Ovary (tissue), 9 donors: ENCODE results near the gene ENPP6. TPM values are rescaled to one million over a fixed set of nuclear protein-coding genes. Genes with fewer than 3 reads are reported as not detected.
A peak's percentile ranks its signal among the peaks of the same experiment; 100 is the strongest.

Experiments used
- DNase-seq, 5 donors: peaks; one replicate each; pipeline ENCODE4 v3.0.0-alpha.2; 2019 to 2020
- H3K27ac ChIP-seq, 2 donors: fragments of 200-600 bp; one replicate each; pipeline versions ENCODE4 v1.5.1 to v1.8.0; 2019 to 2022
- H3K27me3 ChIP-seq: fragments of 200-600 bp; one replicate; pipeline ENCODE4 v1.8.0; 2022
- H3K36me3 ChIP-seq: fragments of 200-600 bp; sonication (generic); one replicate; pipeline ENCODE4 v1.5.1; 2019
- H3K4me1 ChIP-seq: one replicate; pipeline ENCODE4 v1.8.1; 2013; ENCODE audit warnings: mild to moderate bottlenecking, moderate library complexity; ENCODE audit not compliant: insufficient read depth
- H3K4me3 ChIP-seq: fragments of 200-600 bp; sonication (generic); one replicate; pipeline ENCODE4 v1.5.1; 2017
- H3K9me3 ChIP-seq, 2 donors: fragments of 200-600 bp in 1 of 2; sonication (generic) in 1 of 2; one replicate each; pipeline versions ENCODE4 v1.5.1 to v1.8.1; 2013 to 2019; ENCODE audit warnings: mild to moderate bottlenecking in 1 of 2, moderate library complexity in 1 of 2
- CTCF ChIP-seq, 3 donors: fragments of 450-650 bp in 2 of 3; fragments of 200-600 bp in 1 of 3; IDR thresholded peaks; one replicate each; pipeline versions ENCODE4 v1.5.1 to v1.8.0; 2016 to 2022; ENCODE audit warnings: antibody characterized with exemption in 3 of 3, mild to moderate bottlenecking in 1 of 3
- EP300 ChIP-seq: sonication (generic); formaldehyde crosslinking; IDR thresholded peaks from one replicate; pipeline ENCODE4 v1.6.1; 2017; ENCODE audit warnings: antibody characterized with exemption
- POLR2A ChIP-seq: fragments of 450-650 bp; IDR thresholded peaks from one replicate; pipeline ENCODE4 v1.6.1; 2017; ENCODE audit warnings: antibody characterized with exemption, mild to moderate bottlenecking, moderate library complexity
- WGBS, 3 donors: extraction: QIAGEN DNeasy Blood & Tissue Kit in 1 of 3; methylation state at CpG; one replicate each; pipeline versions ENCODE4 v1.1.5 to v1.1.7; 2013 to 2017; 5-methylcytosine and 5-hydroxymethylcytosine counted together
- intact Hi-C, 4 donors: fragments of 100-400 bp; cut with DNase I; formaldehyde crosslinking; loops; one replicate each; pipeline versions ENCODE4 v1.11.0 to v1.15.1; 2022 to 2023
- polyA plus RNA-seq, 2 donors: library from polyadenylated mRNA; stranded (reverse); fragments of 200-250 nt in 1 of 2; fragments of 350-450 nt in 1 of 2; fragmentation: Illumina TruSeq in 1 of 2; extraction: RNeasy Lipid Tissue Mini Kit (QIAGEN cat#74804) in 1 of 2; gene quantifications; one replicate each; pipeline ENCODE4 v1.2.3, GENCODE V29; 2013 to 2014
- total RNA-seq, 7 donors: library from RNA; depleted of rRNA in 2 of 7; stranded (reverse); fragments of >200 nt in 2 of 7; fragmentation: NEBNext Ultra II Directional in 3 of 7; extraction: Animal tissue kit (Norgen Biotek cat#: 25700) in 3 of 7; gene quantifications; one replicate each; pipeline versions ENCODE4 v1.1.0 to v1.2.4, GENCODE V29; 2016 to 2023
- donor health status: DM: no; HTN: no; CAD: no; lungs with moderate emphysema.
- donor health status: DM: no; HTN: no; CAD: no.
- donor health status: Bipolar disorder and iron deficiency.
- donor health status: DM: yes; HTN: yes; CAD: no.
- donor health status: DM: no; HTN: no; CAD: no.
- donor health status: DM: yes; HTN: yes; CAD: no.

ENPP6 gene
- total and polyA plus RNA-seq, 9 donors = 1.7 to 20.8 (median 9.4) TPM

GRCh38 chr4:184046148-184046547, 171.5 kb downstream of the ENPP6 start:
- no peak for DNase-seq
- H3K9me3 ChIP-seq = no peaks in the 10 kb centered on the region
- intact Hi-C loops = no loop called here
- no peak overlapping the region for H3K27ac ChIP-seq
- WGBS, 3 donors = 86 to 90% (median 89%) methylated on average over 1 of the region's 1 CpG
- no peaks in the 10 kb centered on the region for H3K27me3 ChIP-seq
- no peaks in the 10 kb centered on the region for H3K4me1 ChIP-seq
- H3K36me3 ChIP-seq = no peaks in the 10 kb centered on the region
- H3K4me3 ChIP-seq = no peak overlapping the region
- no peak for TF ChIP-seq EP300
- TF ChIP-seq POLR2A = no peak
- TF ChIP-seq CTCF (IDR thresholded peaks at IDR 0.05) = no peak

- no peak for DNase-seq
- H3K27me3 ChIP-seq = no peaks in the 10 kb centered on the region
- no peaks in the 10 kb centered on the region for H3K9me3 ChIP-seq
- H3K36me3 ChIP-seq = no peaks in the 10 kb centered on the region
- H3K4me1 ChIP-seq = no peaks in the 10 kb centered on the region
- H3K27ac ChIP-seq = no peak overlapping the region
- TF ChIP-seq CTCF (IDR thresholded peaks at IDR 0.05) = no peak
- intact Hi-C loops = no loop called here
- H3K4me3 ChIP-seq = no peak overlapping the region
- WGBS, 3 donors = 92 to 94% (median 93%) methylated on average over 10 of the region's 10 CpGs
These were observed 176.5 kb downstream of the ENPP6 start for GRCh38 chr4:184041156-184041555.

- Histone ChIP-seq H3K4me3 (no peak overlapping the region), H3K4me1 (no peaks in the 10 kb centered on the region), H3K9me3 (no peaks in the 10 kb centered on the region), H3K36me3 (no peaks in the 10 kb centered on the region), H3K27me3 (no peaks in the 10 kb centered on the region), H3K27ac (no peak overlapping the region)
- TF ChIP-seq CTCF (IDR thresholded peaks at IDR 0.05) = no peak
- TF ChIP-seq POLR2A = no peak
- TF ChIP-seq EP300 = no peak
- intact Hi-C loops = no loop called here
- WGBS, 3 donors = 2 to 18% (median 14%) methylated on average over 22 of the region's 22 CpGs
- DNase-seq = peak in 4 of 5 donors; percentile 18 to 50 (median 37)
These were observed 177.7 kb downstream of the ENPP6 start for GRCh38 chr4:184039963-184040383.
